ENCODE measurements around the gene AUTS2. TPM values are rescaled to one million over a fixed set of nuclear protein-coding genes. Genes with fewer than 3 reads are reported as not detected.

AUTS2 gene
- total RNA-seq, 1 experiment from 2014 or later = not detected

GRCh38 chr7:70649323-70649722 lies 1051.0 kb downstream of the AUTS2 start:
- intact Hi-C loops (cut with micrococcal nuclease; ENCODE audit: unreplicated experiment) = no loop called here

GRCh38 chr7:70654146-70654545 lies 1055.9 kb downstream of the AUTS2 start:
- Mint-ChIP-seq H3K36me3 (ENCODE audit: insufficient read depth, unreplicated experiment) (no peaks in the 10 kb centered on the region), H3K9me3 (ENCODE audit: low read depth, unreplicated experiment) (peaks cover 3% of the 10 kb centered on the region), H3K4me1 (ENCODE audit: low read depth, unreplicated experiment) (no peaks in the 10 kb centered on the region), H3K27me3 (ENCODE audit: unreplicated experiment) (no peaks in the 10 kb centered on the region), H3K4me3 (ENCODE audit: low read depth, unreplicated experiment) (no peak overlapping the region), H3K27ac (ENCODE audit: unreplicated experiment) (no peak overlapping the region)
- CTCF ChIA-PET = no interaction called here
- BruUV-seq (replicated peaks) = no TSS peak
- TF ChIP-seq CTCF (IDR thresholded peaks at IDR 0.05; ENCODE audit: unreplicated experiment) = no peak
- intact Hi-C loops (cut with micrococcal nuclease; ENCODE audit: unreplicated experiment) = no loop called here
- DNase-seq = no peak

More at GRCh38 chr7:70649323-70649722, 1051.0 kb downstream of the AUTS2 start:
- no peak overlapping the region for H3K4me3 Mint-ChIP-seq (ENCODE audit: low read depth, unreplicated experiment)
- H3K4me1 Mint-ChIP-seq (ENCODE audit: low read depth, unreplicated experiment) = no peaks in the 10 kb centered on the region
- no peaks in the 10 kb centered on the region for H3K27me3 Mint-ChIP-seq (ENCODE audit: unreplicated experiment)
- H3K9me3 Mint-ChIP-seq (ENCODE audit: low read depth, unreplicated experiment) = peaks cover 3% of the 10 kb centered on the region
- DNase-seq = no peak
- H3K36me3 Mint-ChIP-seq (ENCODE audit: insufficient read depth, unreplicated experiment) = no peaks in the 10 kb centered on the region
- TF ChIP-seq CTCF (IDR thresholded peaks at IDR 0.05; ENCODE audit: unreplicated experiment) = no peak
- BruUV-seq (replicated peaks) = no TSS peak
- CTCF ChIA-PET = no interaction called here
- H3K27ac Mint-ChIP-seq (ENCODE audit: unreplicated experiment) = no peak overlapping the region

- Mint-ChIP-seq H3K4me3 (ENCODE audit: low read depth, unreplicated experiment) (no peak overlapping the region), H3K9me3 (ENCODE audit: low read depth, unreplicated experiment) (peaks cover 3% of the 10 kb centered on the region), H3K4me1 (ENCODE audit: low read depth, unreplicated experiment) (no peaks in the 10 kb centered on the region), H3K27me3 (ENCODE audit: unreplicated experiment) (no peaks in the 10 kb centered on the region), H3K36me3 (ENCODE audit: insufficient read depth, unreplicated experiment) (no peaks in the 10 kb centered on the region), H3K27ac (ENCODE audit: unreplicated experiment) (no peak overlapping the region)
- BruUV-seq (replicated peaks) = no TSS peak
- intact Hi-C loops (cut with micrococcal nuclease; ENCODE audit: unreplicated experiment) = no loop called here
- no peak for TF ChIP-seq CTCF (IDR thresholded peaks at IDR 0.05; ENCODE audit: unreplicated experiment)
- CTCF ChIA-PET = no interaction called here
- DNase-seq = no peak
Measured at GRCh38 chr7:70654979-70655378, 1056.7 kb downstream of the AUTS2 start.

- H3K27me3 Mint-ChIP-seq (ENCODE audit: unreplicated experiment) = no peaks in the 10 kb centered on the region
- CTCF ChIA-PET = no interaction called here
Measured at GRCh38 chr7:70655694-70656093, 1057.4 kb downstream of the AUTS2 start.

More at GRCh38 chr7:70655694-70656093, 1057.4 kb downstream of the AUTS2 start:
- intact Hi-C loops (cut with micrococcal nuclease; ENCODE audit: unreplicated experiment) = no loop called here
- DNase-seq = no peak
- BruUV-seq (replicated peaks) = no TSS peak
- Mint-ChIP-seq H3K36me3 (ENCODE audit: insufficient read depth, unreplicated experiment) (no peaks in the 10 kb centered on the region), H3K4me3 (ENCODE audit: low read depth, unreplicated experiment) (no peak overlapping the region), H3K4me1 (ENCODE audit: low read depth, unreplicated experiment) (no peaks in the 10 kb centered on the region), H3K27ac (ENCODE audit: unreplicated experiment) (no peak overlapping the region), H3K9me3 (ENCODE audit: low read depth, unreplicated experiment) (peaks cover 2% of the 10 kb centered on the region)
- no peak for TF ChIP-seq CTCF (IDR thresholded peaks at IDR 0.05; ENCODE audit: unreplicated experiment)
